Mesenchymal stem cell (in vitro differentiated cells and primary cell): ENCODE data around the gene ANKRD62.

Source experiments
- DNase-seq: peaks from one replicate; pipeline ENCODE4 v3.0.0-alpha.2; 2013
- H2AFZ ChIP-seq: one replicate; pipeline ENCODE4 v1.6.1; 2013; ENCODE audit warnings: low read depth, mild to moderate bottlenecking, control low read depth, inconsistent platforms, low read length, moderate library complexity
- H2AK5ac ChIP-seq: 2 replicates; pipeline ENCODE4 v1.6.1; 2013; ENCODE audit warnings: low read length, moderate library complexity, mild to moderate bottlenecking, inconsistent platforms; ENCODE audit not compliant: severe bottlenecking
- H2BK120ac ChIP-seq: one replicate; pipeline ENCODE4 v1.6.1; 2013; ENCODE audit warnings: low read depth, mild to moderate bottlenecking, inconsistent platforms, low read length, moderate library complexity
- H2BK12ac ChIP-seq, 2 experiments: one replicate each; pipeline ENCODE4 v1.6.1; 2013; ENCODE audit warnings: inconsistent platforms in 2 of 2, low read length in 2 of 2, mild to moderate bottlenecking in 2 of 2, moderate library complexity in 2 of 2, control low read depth in 1 of 2
- H2BK15ac ChIP-seq: one replicate; pipeline ENCODE4 v1.6.1; 2013; ENCODE audit warnings: mild to moderate bottlenecking, low read depth, inconsistent platforms; ENCODE audit not compliant: poor library complexity, severe bottlenecking
- H2BK5ac ChIP-seq: 2 replicates; pipeline ENCODE4 v1.6.1; 2013; ENCODE audit warnings: low read depth, mild to moderate bottlenecking, low read length, control low read depth, inconsistent platforms; ENCODE audit not compliant: poor library complexity, severe bottlenecking
- H3K14ac ChIP-seq, 2 experiments: one replicate each; pipeline ENCODE4 v1.6.1; 2013; ENCODE audit warnings: inconsistent platforms in 2 of 2, low read length in 2 of 2, control low read depth in 1 of 2, mild to moderate bottlenecking in 1 of 2, moderate library complexity in 1 of 2
- H3K18ac ChIP-seq, 2 experiments: one replicate each; pipeline ENCODE4 v1.6.1; 2013; ENCODE audit warnings: inconsistent platforms in 2 of 2, low read length in 2 of 2, control low read depth in 1 of 2, low read depth in 1 of 2, mild to moderate bottlenecking in 1 of 2
- H3K23ac ChIP-seq, 2 experiments: one replicate each; pipeline ENCODE4 v1.6.1; 2013; ENCODE audit warnings: inconsistent platforms in 2 of 2, low read length in 2 of 2, mild to moderate bottlenecking in 2 of 2, moderate library complexity in 2 of 2, control low read depth in 1 of 2
- H3K27ac ChIP-seq: 2 replicates; pipeline ENCODE4 v1.5.1; 2013; ENCODE audit warnings: mild to moderate bottlenecking, moderate library complexity, low read length, control low read depth, inconsistent platforms; ENCODE audit not compliant: poor library complexity, severe bottlenecking
- H3K27me3 ChIP-seq, 2 experiments: 2 replicates each; pipeline versions ENCODE4 v1.6.1 to v1.7.0; 2013; ENCODE audit warnings: low read length in 2 of 2, mild to moderate bottlenecking in 2 of 2, moderate library complexity in 2 of 2, control low read depth in 1 of 2, inconsistent platforms in 1 of 2; ENCODE audit not compliant: control insufficient read depth in 1 of 2, insufficient read depth in 1 of 2
- H3K36me3 ChIP-seq, 2 experiments: 2 replicates each; pipeline versions ENCODE4 v1.6.1 to v1.7.0; 2013; ENCODE audit warnings: low read length in 2 of 2, control low read depth in 1 of 2, inconsistent platforms in 1 of 2, low read depth in 1 of 2, mild to moderate bottlenecking in 1 of 2; ENCODE audit not compliant: insufficient read depth in 2 of 2, control insufficient read depth in 1 of 2
- H3K4ac ChIP-seq, 2 experiments: one replicate each; pipeline ENCODE4 v1.6.1; 2013; ENCODE audit warnings: inconsistent platforms in 2 of 2, low read length in 2 of 2, mild to moderate bottlenecking in 2 of 2, moderate library complexity in 2 of 2, control low read depth in 1 of 2, low read depth in 1 of 2
- H3K4me1 ChIP-seq: 2 replicates; pipeline ENCODE4 v1.6.1; 2013; ENCODE audit warnings: low read depth, low read length, control low read depth; ENCODE audit not compliant: control insufficient read depth, insufficient read depth
- H3K4me2 ChIP-seq: 2 replicates; pipeline ENCODE4 v1.6.1; 2013; ENCODE audit warnings: low read length, mild to moderate bottlenecking, inconsistent platforms; ENCODE audit not compliant: poor library complexity, severe bottlenecking
- H3K4me3 ChIP-seq, 2 experiments: 2 replicates each; pipeline versions ENCODE4 v1.5.1 to v1.7.0; 2013; ENCODE audit warnings: low read length in 2 of 2, mild to moderate bottlenecking in 2 of 2, control low read depth in 1 of 2, low read depth in 1 of 2; ENCODE audit not compliant: insufficient read depth in 1 of 2
- H3K79me1 ChIP-seq: replicated peaks from 2 replicates; pipeline ENCODE4 v1.6.1; 2013; ENCODE audit warnings: mild to moderate bottlenecking, control low read depth, low read length, inconsistent platforms; ENCODE audit not compliant: poor library complexity, severe bottlenecking
- H3K9ac ChIP-seq: 2 replicates; pipeline ENCODE4 v1.7.0; 2013; ENCODE audit warnings: mild to moderate bottlenecking, low read length, moderate library complexity
- H3K9me3 ChIP-seq: 2 replicates; pipeline ENCODE4 v1.7.0; 2013; ENCODE audit warnings: mild to moderate bottlenecking, low read length; ENCODE audit not compliant: control insufficient read depth
- H4K8ac ChIP-seq: one replicate; pipeline ENCODE4 v1.6.1; 2013; ENCODE audit warnings: inconsistent platforms, mild to moderate bottlenecking, low read length, moderate library complexity
- H4K91ac ChIP-seq: one replicate; pipeline ENCODE4 v1.6.1; 2013; ENCODE audit warnings: mild to moderate bottlenecking, low read length, inconsistent platforms
- WGBS: methylation state at CpG from one replicate; pipeline ENCODE4 v1.1.7; 2013; ENCODE audit warnings: mixed read lengths; 5-methylcytosine and 5-hydroxymethylcytosine counted together

ANKRD62 gene

DNA sequence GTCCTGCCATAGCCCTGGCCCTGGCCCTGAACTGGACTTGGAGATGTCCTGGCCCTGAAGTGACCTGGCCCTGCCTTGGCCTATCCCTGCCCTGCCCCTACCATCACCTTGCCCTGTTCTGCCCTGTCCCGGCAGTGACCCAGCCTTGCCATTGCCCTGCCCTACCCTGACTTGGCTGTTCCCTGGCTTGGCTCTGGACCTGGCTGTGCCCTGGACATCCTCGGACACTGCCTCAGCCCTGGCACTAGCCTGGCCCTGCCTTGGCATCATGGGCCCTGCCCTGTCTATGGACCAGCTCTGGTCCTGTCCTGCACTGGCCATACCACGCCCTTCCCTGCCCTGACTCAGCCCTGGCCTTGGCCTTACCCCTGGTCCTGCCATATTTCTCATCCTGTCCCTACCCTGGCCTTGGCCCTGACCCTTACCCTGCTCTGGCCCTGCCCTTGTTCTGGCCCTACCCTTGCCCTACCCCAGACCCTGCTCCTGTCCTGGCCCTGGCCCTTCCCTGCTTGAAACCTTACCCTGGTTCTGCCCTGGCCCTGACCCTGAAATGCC, 6.1 kb upstream of the ANKRD62 start:
- H2BK12ac ChIP-seq, result peak overlapping the region in 1 of 2 experiments; percentile 7

DNA sequence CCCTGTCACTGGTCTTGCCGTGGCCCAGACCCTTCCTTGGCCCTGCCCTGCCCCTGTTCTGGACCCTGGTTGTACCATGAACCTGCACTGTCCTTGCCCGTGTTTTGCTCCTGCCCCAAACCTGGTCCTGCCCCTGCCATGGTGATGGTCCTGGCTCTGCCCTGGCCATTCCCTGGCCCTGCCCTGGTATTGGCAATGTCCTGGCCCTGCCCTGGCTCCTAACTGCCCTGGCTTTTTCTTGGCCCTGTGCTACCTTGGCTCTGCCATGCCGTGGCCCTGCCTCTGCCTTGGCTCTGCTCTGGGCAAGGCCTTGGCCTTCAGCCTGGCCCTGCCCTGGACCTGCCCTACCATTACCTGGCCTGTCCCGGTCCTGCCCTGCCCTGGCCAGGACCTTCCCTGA, 5.5 kb upstream of the ANKRD62 start:
- H2BK5ac ChIP-seq, result no peak overlapping the region
- no peak overlapping the region for H4K8ac ChIP-seq
- H3K36me3 ChIP-seq, result no peaks in the 10 kb centered on the region
- H2BK12ac ChIP-seq, result no peak overlapping the region
- no peaks in the 10 kb centered on the region for H3K79me1 ChIP-seq
- no peaks in the 10 kb centered on the region for H3K27me3 ChIP-seq
- peak overlapping the region in 1 of 2 experiments; percentile 80 for H3K14ac ChIP-seq
- no peak overlapping the region for H3K4ac ChIP-seq
- H2AFZ ChIP-seq, result no peak overlapping the region
- no peak overlapping the region for H2AK5ac ChIP-seq
- H3K9ac ChIP-seq, result no peak overlapping the region
- H2BK15ac ChIP-seq, result no peak overlapping the region
- no peak overlapping the region for H2BK120ac ChIP-seq
- peaks cover 3% of the 10 kb centered on the region for H3K4me1 ChIP-seq
- no peak overlapping the region for H3K4me2 ChIP-seq
- 85% methylated on average over 4 of the region's 4 CpGs for WGBS
- H3K27ac ChIP-seq, result no peak overlapping the region
- peak overlapping the region; percentile 35 for H4K91ac ChIP-seq
- no peak overlapping the region for H3K23ac ChIP-seq
- H3K9me3 ChIP-seq, result no peaks in the 10 kb centered on the region
- no peak for DNase-seq
- H3K4me3 ChIP-seq, result no peak overlapping the region
- no peak overlapping the region for H3K18ac ChIP-seq

More for the DNA sequence above, 6.1 kb upstream of the ANKRD62 start:
- Histone ChIP-seq H3K4me1 (no peaks in the 10 kb centered on the region), H3K27ac (no peak overlapping the region), H3K27me3 (no peaks in the 10 kb centered on the region), H3K4me3 (no peak overlapping the region), H2BK120ac (no peak overlapping the region), H2AFZ (no peak overlapping the region), H3K9me3 (no peaks in the 10 kb centered on the region), H3K14ac (peak overlapping the region in 1 of 2 experiments; percentile 73), H2BK15ac (no peak overlapping the region), H3K79me1 (no peaks in the 10 kb centered on the region), H3K36me3 (no peaks in the 10 kb centered on the region), H3K9ac (no peak overlapping the region), H2BK5ac (no peak overlapping the region), H3K18ac (no peak overlapping the region), H3K4ac (no peak overlapping the region), H4K91ac (peak overlapping the region; percentile 58), H3K4me2 (no peak overlapping the region), H3K23ac (no peak overlapping the region), H2AK5ac (no peak overlapping the region), H4K8ac (no peak overlapping the region)
- DNase-seq, result no peak
- WGBS, result 66% methylated on average over 3 of the region's 3 CpGs

DNA sequence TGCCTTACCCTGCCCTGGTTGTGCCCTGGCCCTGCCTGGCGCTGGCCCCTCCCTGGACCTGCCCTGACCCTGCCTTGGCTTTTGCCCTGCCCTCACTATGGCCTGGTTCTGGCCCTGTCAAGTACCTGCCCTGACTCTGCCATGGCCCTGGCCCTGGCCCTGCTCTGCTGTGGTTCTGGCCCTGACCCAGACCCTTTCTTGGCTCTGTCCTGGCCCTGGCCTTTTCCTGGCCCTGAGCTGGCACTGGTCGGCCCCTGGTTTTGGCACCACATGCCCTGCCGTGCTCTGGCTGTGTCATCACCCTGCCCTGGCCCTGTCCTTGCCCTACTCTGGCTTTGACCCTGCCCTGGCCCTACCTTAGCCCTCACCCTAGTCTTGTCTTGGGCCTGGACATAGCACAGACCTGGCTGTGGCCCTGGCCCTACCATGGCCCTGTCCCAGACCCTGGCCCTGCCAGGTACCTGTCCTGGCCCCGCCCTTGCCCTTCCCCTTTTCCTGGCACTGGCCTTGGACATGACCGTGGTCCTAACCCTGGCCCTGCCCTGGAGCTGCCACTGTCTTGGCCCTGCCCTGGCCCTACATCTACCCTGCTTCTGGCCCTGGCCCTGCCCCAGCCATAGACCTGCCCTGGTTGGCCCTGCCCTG, 4.8 kb upstream of the ANKRD62 start:
- Histone ChIP-seq H3K27ac (no peak overlapping the region), H3K14ac (peak overlapping the region in 1 of 2 experiments; percentile 86), H3K23ac (no peak overlapping the region), H3K36me3 (no peaks in the 10 kb centered on the region), H2AK5ac (no peak overlapping the region), H3K9ac (no peak overlapping the region), H2BK12ac (no peak overlapping the region), H3K4me1 (peaks cover 3% of the 10 kb centered on the region), H4K8ac (no peak overlapping the region), H2AFZ (no peak overlapping the region), H3K27me3 (no peaks in the 10 kb centered on the region), H4K91ac (no peak overlapping the region), H3K79me1 (no peaks in the 10 kb centered on the region), H2BK5ac (no peak overlapping the region), H2BK15ac (no peak overlapping the region), H3K4me2 (no peak overlapping the region), H3K18ac (peak overlapping the region in 1 of 2 experiments; percentile 35), H3K9me3 (no peaks in the 10 kb centered on the region), H3K4me3 (no peak overlapping the region), H2BK120ac (no peak overlapping the region), H3K4ac (no peak overlapping the region)
- DNase-seq, result no peak
- 81% methylated on average over 5 of the region's 5 CpGs for WGBS

DNA sequence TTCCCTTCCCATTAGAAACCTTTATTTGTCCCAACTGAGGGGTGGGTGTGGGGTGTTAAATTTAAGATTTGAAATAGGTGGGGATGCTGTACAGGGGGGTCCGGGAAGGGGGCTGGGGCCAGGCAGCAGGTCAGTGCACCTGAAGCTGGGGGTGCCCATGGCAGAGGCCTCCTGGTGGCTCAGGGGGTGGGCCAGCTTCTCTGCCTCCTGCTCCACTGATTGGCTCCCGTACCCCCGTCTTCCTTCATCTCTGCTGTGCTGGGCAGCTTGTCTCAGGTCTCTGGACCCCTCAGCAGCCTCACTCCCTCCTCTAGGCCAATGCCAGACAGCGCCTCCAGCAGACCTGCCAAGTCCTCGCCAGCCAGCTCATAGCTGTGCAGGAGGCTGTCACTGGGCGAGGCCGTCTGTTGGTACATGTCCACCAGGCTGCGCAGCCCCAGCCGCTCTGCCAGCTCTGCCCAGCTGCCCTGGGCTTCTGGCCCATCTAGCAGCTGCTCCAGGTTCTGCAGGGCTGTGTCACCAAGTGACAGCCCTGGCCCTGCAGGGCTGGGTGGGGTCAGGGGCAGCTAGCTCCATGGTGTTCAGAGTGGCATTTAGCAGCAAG, 2.0 kb upstream of the ANKRD62 start:
- 90% methylated on average over 9 of the region's 9 CpGs for whole genome bisulfite sequencing
- no peak overlapping the region for H3K4ac ChIP-seq
- no peak overlapping the region for H2AFZ ChIP-seq
- no peak overlapping the region for H2AK5ac ChIP-seq
- no peak overlapping the region for H3K23ac ChIP-seq
- H3K36me3 ChIP-seq, result no peaks in the 10 kb centered on the region
- H3K9ac ChIP-seq, result no peak overlapping the region
- no peak overlapping the region for H3K4me2 ChIP-seq
- no peak overlapping the region for H2BK12ac ChIP-seq
- no peak overlapping the region for H3K18ac ChIP-seq
- no peak overlapping the region for H2BK120ac ChIP-seq
- no peak for DNase-seq
- H3K79me1 ChIP-seq, result no peaks in the 10 kb centered on the region
- H3K4me1 ChIP-seq, result peaks cover 3% of the 10 kb centered on the region
- H4K8ac ChIP-seq, result no peak overlapping the region
- H3K9me3 ChIP-seq, result no peaks in the 10 kb centered on the region
- no peak overlapping the region for H2BK15ac ChIP-seq
- no peak overlapping the region for H3K14ac ChIP-seq
- no peak overlapping the region for H4K91ac ChIP-seq
- no peaks in the 10 kb centered on the region for H3K27me3 ChIP-seq
- H3K27ac ChIP-seq, result no peak overlapping the region
- H3K4me3 ChIP-seq, result no peak overlapping the region
- no peak overlapping the region for H2BK5ac ChIP-seq
